GM12874 (cell line): ENCODE data around the gene FAM25G.

ENCODE experiments used
- CTCF ChIP-seq: IDR thresholded peaks from 2 replicates; pipeline ENCODE4 v1.5.1; 2011; ENCODE audit warnings: low read depth, mild to moderate bottlenecking, control low read depth, low read length, moderate library complexity; ENCODE audit not compliant: insufficient read depth

Gene FAM25G

GRCh38 chr10:47451273-47451997 lies 40.1 kb downstream of the FAM25G start:
- TF ChIP-seq CTCF: no peak

GRCh38 chr10:47450442-47450841 lies 41.1 kb downstream of the FAM25G start:
- TF ChIP-seq CTCF: no peak

- TF ChIP-seq CTCF: no peak
These were observed 41.5 kb downstream of the FAM25G start for GRCh38 chr10:47449979-47450378.

- TF ChIP-seq CTCF: no peak
These were observed 42.2 kb downstream of the FAM25G start for GRCh38 chr10:47449102-47449978.

GRCh38 chr10:47447705-47448104 lies 43.8 kb downstream of the FAM25G start:
- TF ChIP-seq CTCF: no peak

GRCh38 chr10:47447209-47447608 lies 44.3 kb downstream of the FAM25G start:
- no peak for TF ChIP-seq CTCF

- TF ChIP-seq CTCF: no peak
These were observed 45.8 kb downstream of the FAM25G start for GRCh38 chr10:47445720-47446119.
